ENCODE data around the gene TAMM41. TPM values are rescaled to one million over a fixed set of nuclear protein-coding genes. Genes with fewer than 3 reads are reported as not detected.
"Not testable (repeated sequence)": the region's sequence is repeated elsewhere in the genome, so short reads cannot be mapped to it uniquely, and the experiment has no call there.

TAMM41 gene
- polyA plus RNA-seq, 3 donors, result 16.7 to 19.1 (median 17.3) TPM

- no peak for DNase-seq (ENCODE audit: low read depth in 3 of 3, low spot score in 2 of 3)
Observed at GRCh38 chr3:11815111-11815510, 31.6 kb downstream of the TAMM41 start.

- no peak for DNase-seq (ENCODE audit: low read depth in 3 of 3, low spot score in 2 of 3)
Observed at GRCh38 chr3:11814663-11815062, 32.0 kb downstream of the TAMM41 start.

GRCh38 chr3:11810276-11810675 lies 36.4 kb downstream of the TAMM41 start:
- DNase-seq (ENCODE audit: low read depth in 3 of 3, low spot score in 2 of 3), result no peak

- DNase-seq (ENCODE audit: low read depth in 3 of 3, low spot score in 2 of 3), result no peak
Observed at GRCh38 chr3:11808231-11808630, 38.5 kb downstream of the TAMM41 start.

GRCh38 chr3:11807686-11808085 lies 39.0 kb downstream of the TAMM41 start:
- DNase-seq (ENCODE audit: low read depth in 3 of 3, low spot score in 2 of 3), result no peak

GRCh38 chr3:11805716-11806115 lies 41.0 kb downstream of the TAMM41 start:
- no peak for DNase-seq (ENCODE audit: low read depth in 3 of 3, low spot score in 2 of 3)

- no peak for DNase-seq (ENCODE audit: low read depth in 3 of 3, low spot score in 2 of 3)
Observed at GRCh38 chr3:11803977-11804892, 42.5 kb downstream of the TAMM41 start.

- no peak for DNase-seq (ENCODE audit: low read depth in 3 of 3, low spot score in 2 of 3)
Observed at GRCh38 chr3:11799791-11800190, 46.9 kb downstream of the TAMM41 start.

GRCh38 chr3:11794927-11795326 lies 51.8 kb downstream of the TAMM41 start:
- DNase-seq (ENCODE audit: low read depth in 3 of 3, low spot score in 2 of 3), result no peak

- DNase-seq (ENCODE audit: low read depth in 3 of 3, low spot score in 2 of 3), result no peak
Observed at GRCh38 chr3:11791339-11792200, 55.1 kb downstream of the TAMM41 start.

- no peak for DNase-seq (ENCODE audit: low read depth in 3 of 3, low spot score in 2 of 3)
Observed at GRCh38 chr3:11789412-11789811, 57.3 kb downstream of the TAMM41 start.

- no peak for DNase-seq (ENCODE audit: low read depth in 3 of 3, low spot score in 2 of 3)
Observed at GRCh38 chr3:11784971-11785377, 61.7 kb downstream of the TAMM41 start.

- no peak for DNase-seq (ENCODE audit: low read depth in 3 of 3, low spot score in 2 of 3)
Observed at GRCh38 chr3:11780341-11780740, 66.3 kb downstream of the TAMM41 start.

GRCh38 chr3:11779626-11780025 lies 67.1 kb downstream of the TAMM41 start:
- DNase-seq (ENCODE audit: low read depth in 3 of 3, low spot score in 2 of 3), result no peak

GRCh38 chr3:11778248-11778647 lies 68.4 kb downstream of the TAMM41 start:
- no peak for DNase-seq (ENCODE audit: low read depth in 3 of 3, low spot score in 2 of 3)

- DNase-seq (ENCODE audit: low read depth in 3 of 3, low spot score in 2 of 3), result no peak
Observed at GRCh38 chr3:11776346-11776745, 70.3 kb downstream of the TAMM41 start.

GRCh38 chr3:11775493-11775892 lies 71.2 kb downstream of the TAMM41 start:
- no peak for DNase-seq (ENCODE audit: low read depth in 3 of 3, low spot score in 2 of 3)

- DNase-seq (ENCODE audit: low read depth in 3 of 3, low spot score in 2 of 3), result peak in 1 of 3 donors; percentile 29
Observed at GRCh38 chr3:11774296-11774877, 72.3 kb downstream of the TAMM41 start.

GRCh38 chr3:11771931-11772330 lies 74.8 kb downstream of the TAMM41 start:
- DNase-seq (ENCODE audit: low read depth in 3 of 3, low spot score in 2 of 3), result not testable (repeated sequence)

- DNase-seq (ENCODE audit: low read depth in 3 of 3, low spot score in 2 of 3), result peak; percentile 45 to 78 (median 69)
Observed at GRCh38 chr3:11770477-11771391, 76.0 kb downstream of the TAMM41 start.

Data from right renal cortex interstitium (tissue), 3 donors.